Upper lobe of right lung (tissue), 1 donor: ENCODE results near the gene CD2BP2. TPM values are rescaled to one million over a fixed set of nuclear protein-coding genes. Genes with fewer than 3 reads are reported as not detected.

Source experiments
- ATAC-seq: fragments of 200-7000 bp; cut with Tn5 transposase; one replicate; pipeline ENCODE4 v1.9.1; 2020; ENCODE audit warnings: mild to moderate bottlenecking, moderate library complexity
- DNase-seq: peaks from one replicate; pipeline ENCODE4 v3.0.0-alpha.2; 2020
- H3K27ac ChIP-seq: fragments of 200-600 bp; one replicate; pipeline ENCODE4 v1.8.0; 2022
- H3K27me3 ChIP-seq: fragments of 200-600 bp; one replicate; pipeline ENCODE4 v1.8.0; 2022; ENCODE audit warnings: mild to moderate bottlenecking
- H3K36me3 ChIP-seq: fragments of 200-600 bp; one replicate; pipeline ENCODE4 v1.8.0; 2022
- H3K4me1 ChIP-seq: fragments of 200-600 bp; one replicate; pipeline ENCODE4 v1.8.0; 2022
- H3K4me3 ChIP-seq: fragments of 200-600 bp; one replicate; pipeline ENCODE4 v1.8.0; 2022; ENCODE audit warnings: mild to moderate bottlenecking
- H3K9me3 ChIP-seq: fragments of 200-600 bp; one replicate; pipeline ENCODE4 v1.8.0; 2022
- CTCF ChIP-seq: fragments of 200-600 bp; IDR thresholded peaks from one replicate; pipeline ENCODE4 v1.8.0; 2022; ENCODE audit warnings: antibody characterized with exemption
- intact Hi-C: fragments of 100-400 bp; cut with DNase I; formaldehyde crosslinking; loops from one replicate; pipeline ENCODE4 v1.11.0; 2022
- total RNA-seq: library from RNA; stranded (reverse); fragmentation: NEBNext Ultra II Directional; extraction: Animal tissue kit (Norgen Biotek cat#: 25700); gene quantifications from one replicate; pipeline ENCODE4 v1.2.1, GENCODE V29; 2021
- donor health status: DM: no; HTN: yes; CAD: no; lungs with severe emphysema.

Gene CD2BP2
- total RNA-seq, 1 donor from 2014 or later = 51.5 TPM

GRCh38 chr16:30394592-30395154 lies 39.6 kb upstream of the CD2BP2 start:
- H3K36me3 ChIP-seq = peaks cover 6% of the 10 kb centered on the region
- H3K4me1 ChIP-seq = peaks cover 11% of the 10 kb centered on the region
- H3K27me3 ChIP-seq = no peaks in the 10 kb centered on the region
- DNase-seq = no peak
- TF ChIP-seq CTCF = no peak
- intact Hi-C loops = no loop called here
- H3K9me3 ChIP-seq = no peaks in the 10 kb centered on the region
- H3K4me3 ChIP-seq = peak overlapping the region; percentile 81
- H3K27ac ChIP-seq = peak overlapping the region; percentile 72
- peak; percentile 5 for ATAC-seq

- intact Hi-C loops = no loop called here
- Histone ChIP-seq H3K4me3 (no peak overlapping the region), H3K27me3 (no peaks in the 10 kb centered on the region), H3K4me1 (peaks cover 6% of the 10 kb centered on the region), H3K27ac (no peak overlapping the region), H3K9me3 (no peaks in the 10 kb centered on the region), H3K36me3 (no peaks in the 10 kb centered on the region)
- no peak for ATAC-seq
- TF ChIP-seq CTCF = no peak
- no peak for DNase-seq
Observed at GRCh38 chr16:30383521-30383920, 28.4 kb upstream of the CD2BP2 start.

- intact Hi-C loops = no loop called here
- H3K27ac ChIP-seq = peak within 1 kb of the TSS; percentile 40
- ATAC-seq = no peak
Observed at GRCh38 chr16:30382111-30382881, 27.2 kb upstream of the CD2BP2 start, which contains the start of gene SEPTIN1. SEPTIN1 (minus strand) TSS chr16:30382561; CDS start chr16:30382542, 19 bp downstream.

GRCh38 chr16:30381291-30382041 lies 26.4 kb upstream of the CD2BP2 start:
- Histone ChIP-seq H3K36me3 (no peaks in the 10 kb centered on the region), H3K27ac (peak overlapping the region; percentile 40), H3K9me3 (no peaks in the 10 kb centered on the region), H3K27me3 (no peaks in the 10 kb centered on the region), H3K4me3 (peak overlapping the region; percentile 27), H3K4me1 (peaks cover 16% of the 10 kb centered on the region)
- ATAC-seq (no peak), DNase-seq (no peak)
- TF ChIP-seq CTCF = no peak
- intact Hi-C loops = no loop called here

More at GRCh38 chr16:30382111-30382881, 27.2 kb upstream of the CD2BP2 start, which contains the start of gene SEPTIN1:
- no peak for TF ChIP-seq CTCF
- H3K36me3 ChIP-seq = no peaks in the 10 kb centered on the region
- peaks cover 8% of the 10 kb centered on the region for H3K4me1 ChIP-seq
- H3K27me3 ChIP-seq = no peaks in the 10 kb centered on the region
- H3K4me3 ChIP-seq = peak within 1 kb of the TSS; percentile 27
- H3K9me3 ChIP-seq = no peaks in the 10 kb centered on the region
- DNase-seq = no peak

GRCh38 chr16:30380803-30381208 lies 25.7 kb upstream of the CD2BP2 start:
- Histone ChIP-seq H3K36me3 (no peaks in the 10 kb centered on the region), H3K27ac (no peak overlapping the region), H3K9me3 (no peaks in the 10 kb centered on the region), H3K4me3 (no peak overlapping the region), H3K4me1 (peaks cover 16% of the 10 kb centered on the region), H3K27me3 (no peaks in the 10 kb centered on the region)
- TF ChIP-seq CTCF = no peak
- no peak for ATAC-seq
- intact Hi-C loops = no loop called here
- no peak for DNase-seq
